Thyroid gland (tissue), 4 donors: ENCODE results near the gene TENM3. TPM values are rescaled to one million over a fixed set of nuclear protein-coding genes. Genes with fewer than 3 reads are reported as not detected.

Source experiments
- DNase-seq, 2 donors: peaks; one replicate each; pipeline ENCODE4 v3.0.0-alpha.2; 2019
- H3K27ac ChIP-seq, 3 donors: fragments of 200-600 bp; sonication (generic); 1 replicate in 2 of 3; 2 replicates in 1 of 3; pipeline ENCODE4 v1.5.1; 2016 to 2019; ENCODE audit warnings: mild to moderate bottlenecking in 1 of 3, moderate library complexity in 1 of 3
- H3K27me3 ChIP-seq: fragments of 200-600 bp; sonication (generic); one replicate; pipeline ENCODE4 v1.5.1; 2019
- H3K36me3 ChIP-seq, 2 donors: fragments of 200-600 bp; sonication (generic); one replicate each; pipeline ENCODE4 v1.5.1; 2016 to 2019
- H3K4me1 ChIP-seq, 2 donors: fragments of 200-600 bp; sonication (generic); one replicate each; pipeline ENCODE4 v1.5.1; 2017 to 2019
- H3K4me3 ChIP-seq, 3 donors: fragments of 200-600 bp; sonication (generic); replicated peaks in 1 of 3; 1 replicate in 2 of 3; 2 replicates in 1 of 3; pipeline ENCODE4 v1.5.1; 2016; ENCODE audit warnings: mild to moderate bottlenecking in 1 of 3
- H3K9me3 ChIP-seq: fragments of 200-600 bp; sonication (generic); one replicate; pipeline ENCODE4 v1.5.1; 2017
- CTCF ChIP-seq, 6 experiments: fragments of 200-600 bp in 3 of 6; fragments of 450-650 bp in 3 of 6; sonication (generic) in 3 of 6; IDR thresholded peaks; one replicate each; pipeline ENCODE4 v1.5.1; 2016 to 2019; ENCODE audit warnings: antibody characterized with exemption in 6 of 6, mild to moderate bottlenecking in 2 of 6, inconsistent platforms in 1 of 6, moderate library complexity in 1 of 6
- POLR2A ChIP-seq, 2 donors: fragments of 450-650 bp; IDR thresholded peaks; one replicate each; pipeline ENCODE4 v1.6.1; 2017; ENCODE audit warnings: antibody characterized with exemption in 2 of 2, mild to moderate bottlenecking in 2 of 2, moderate library complexity in 1 of 2
- WGBS, 2 donors: methylation state at CpG; one replicate each; pipeline ENCODE4 v1.1.5; 2017; 5-methylcytosine and 5-hydroxymethylcytosine counted together
- intact Hi-C: fragments of 100-400 bp; cut with DNase I; formaldehyde crosslinking; loops from one replicate; pipeline ENCODE4 v1.15.1; 2023
- total RNA-seq, 4 donors: library from RNA; depleted of rRNA; stranded (reverse); fragments of >200 nt; gene quantifications; one replicate each; pipeline ENCODE4 v1.2.3, GENCODE V29; 2016

TENM3 gene
- total RNA-seq, 4 donors from 2014 or later: 41.8 to 82.2 (median 68.1) TPM

GRCh38 chr4:182770996-182771514 lies 527.9 kb downstream of the TENM3 start:
- 72 to 74% methylated on average over 5 of the region's 5 CpGs for WGBS, 2 donors
- DNase-seq: no peak
- H3K27ac ChIP-seq: no peak overlapping the region
- H3K4me3 ChIP-seq: no peak overlapping the region
- H3K36me3 ChIP-seq: peaks cover 0 to 9% of the 10 kb centered on the region in 2 donors
- H3K27me3 ChIP-seq: no peaks in the 10 kb centered on the region
- TF ChIP-seq POLR2A (IDR thresholded peaks at IDR 0.05) (no peak), CTCF (IDR thresholded peaks at IDR 0.05) (no peak)
- no peaks in the 10 kb centered on the region for H3K4me1 ChIP-seq
- H3K9me3 ChIP-seq: no peaks in the 10 kb centered on the region
- intact Hi-C loops: no loop called here

- Histone ChIP-seq H3K9me3 (no peaks in the 10 kb centered on the region), H3K36me3 (peaks cover 0 to 9% of the 10 kb centered on the region in 2 donors), H3K4me3 (no peak overlapping the region), H3K27me3 (no peaks in the 10 kb centered on the region), H3K4me1 (no peaks in the 10 kb centered on the region), H3K27ac (no peak overlapping the region)
- DNase-seq: no peak
- intact Hi-C loops: no loop called here
- TF ChIP-seq CTCF (IDR thresholded peaks at IDR 0.05) (no peak), POLR2A (IDR thresholded peaks at IDR 0.05) (no peak)
- WGBS, 2 donors: 96 to 97% methylated on average over 8 of the region's 8 CpGs
These were observed 531.9 kb downstream of the TENM3 start for GRCh38 chr4:182775075-182775474.

GRCh38 chr4:182776376-182777105 lies 533.3 kb downstream of the TENM3 start:
- H3K4me1 ChIP-seq: no peaks in the 10 kb centered on the region
- H3K4me3 ChIP-seq: no peak overlapping the region
- H3K9me3 ChIP-seq: no peaks in the 10 kb centered on the region
- peaks cover 0 to 9% of the 10 kb centered on the region in 2 donors for H3K36me3 ChIP-seq
- TF ChIP-seq POLR2A (IDR thresholded peaks at IDR 0.05) (no peak), CTCF (IDR thresholded peaks at IDR 0.05) (no peak)
- H3K27ac ChIP-seq: no peak overlapping the region
- no peak for DNase-seq
- intact Hi-C loops: no loop called here
- no peaks in the 10 kb centered on the region for H3K27me3 ChIP-seq
- WGBS, 2 donors: 87 to 88% methylated on average over 5 of the region's 5 CpGs

GRCh38 chr4:182778222-182778982 lies 535.2 kb downstream of the TENM3 start:
- TF ChIP-seq CTCF (IDR thresholded peaks at IDR 0.05) (no peak), POLR2A (IDR thresholded peaks at IDR 0.05) (no peak)
- Histone ChIP-seq H3K9me3 (no peaks in the 10 kb centered on the region), H3K27me3 (no peaks in the 10 kb centered on the region), H3K4me1 (no peaks in the 10 kb centered on the region), H3K36me3 (peaks cover 0 to 9% of the 10 kb centered on the region in 2 donors), H3K27ac (no peak overlapping the region), H3K4me3 (no peak overlapping the region)
- no peak for DNase-seq
- intact Hi-C loops: no loop called here
- 89 to 91% methylated on average over 10 of the region's 10 CpGs for WGBS, 2 donors

- Histone ChIP-seq H3K27ac (no peak overlapping the region), H3K9me3 (no peaks in the 10 kb centered on the region), H3K4me3 (no peak overlapping the region), H3K27me3 (no peaks in the 10 kb centered on the region), H3K4me1 (peaks cover 0 to 8% of the 10 kb centered on the region in 2 donors), H3K36me3 (no peaks in the 10 kb centered on the region)
- 51 to 62% methylated on average over 5 to 6 of the region's 6 CpGs for WGBS, 2 donors
- peak in 1 of 2 donors; percentile 31 for DNase-seq
- intact Hi-C loops: no loop called here
- TF ChIP-seq CTCF (IDR thresholded peaks at IDR 0.05): no peak
- TF ChIP-seq POLR2A (IDR thresholded peaks at IDR 0.05): no peak
These were observed 543.8 kb downstream of the TENM3 start for GRCh38 chr4:182786991-182787390.
